Stimulated activated CD8-positive, alpha-beta memory T cell treated with anti-CD3 and anti-CD28 coated beads, Interleukin-4, amount 100 ng/mL, for 4 hours (primary cell): ENCODE measurements around the gene SMIM14.
"Not testable (repeated sequence)": the region's sequence is repeated elsewhere in the genome, so short reads cannot be mapped to it uniquely, and the experiment has no call there.

Experiments used
- DNase-seq, 2 donors: peaks; one replicate each; pipeline ENCODE4 v3.0.0-alpha.2; 2020; ENCODE audit warnings: low read depth in 2 of 2, low spot score in 1 of 2

Gene SMIM14

GRCh38 chr4:39502664-39503035, 136.0 kb downstream of the SMIM14 start:
- not testable (repeated sequence) for DNase-seq

- no peak for DNase-seq
Observed at GRCh38 chr4:39502019-39502663, 136.5 kb downstream of the SMIM14 start.

GRCh38 chr4:39498727-39499020, 140.0 kb downstream of the SMIM14 start:
- DNase-seq: no peak

GRCh38 chr4:39497909-39498726, 140.5 kb downstream of the SMIM14 start:
- DNase-seq: no peak
